ENCODE results near the gene HOXD8. TPM values are rescaled to one million over a fixed set of nuclear protein-coding genes. Genes with fewer than 3 reads are reported as not detected.

The HOXD8 gene
- total RNA-seq, 4 donors from 2014 or later, result 7.8 to 23.5 (median 13.4) TPM

DNA sequence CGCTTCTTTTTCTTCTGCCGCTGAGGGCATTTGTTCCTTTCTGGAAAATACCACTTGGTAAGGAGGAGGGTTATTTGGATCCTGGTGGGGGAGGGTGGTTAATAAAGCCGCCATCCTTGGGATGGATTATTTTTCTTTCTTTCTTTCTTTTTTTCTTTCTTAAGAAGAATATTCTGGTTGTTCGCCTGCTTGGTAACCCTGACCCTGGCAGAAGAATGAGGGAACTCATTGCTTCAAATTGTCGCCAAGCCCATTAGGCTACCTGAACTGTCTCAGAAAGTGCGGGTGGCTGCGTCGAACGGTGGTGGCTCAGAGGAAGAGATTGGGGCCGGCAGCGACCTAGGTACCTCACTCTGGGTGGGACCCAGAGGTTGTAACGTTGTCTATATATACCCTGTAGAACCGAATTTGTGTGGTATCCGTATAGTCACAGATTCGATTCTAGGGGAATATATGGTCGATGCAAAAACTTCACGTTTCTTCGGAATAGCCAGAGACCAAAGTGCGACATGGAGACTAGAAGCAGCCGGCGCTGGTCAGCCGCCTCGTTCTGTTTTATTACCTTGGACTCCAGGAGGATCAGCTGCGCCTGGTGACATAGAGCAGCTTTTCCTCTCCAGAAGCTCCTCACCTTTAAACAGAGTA is 20.6 kb downstream of the HOXD8 start:
- in situ Hi-C loops (cut with MboI; ENCODE audit: low pct_ligation_motif_present in 1 of 4, low pct_unique_long_range_greater_than_20kb in 1 of 4, low sequenced_read_pairs in 3 of 4), result loop anchor here in 3 of 4 donors (10.0 to 25.0 kb wide), 3 partner anchors 405 to 662 kb away; no protein-coding TSS in a partner anchor

DNA sequence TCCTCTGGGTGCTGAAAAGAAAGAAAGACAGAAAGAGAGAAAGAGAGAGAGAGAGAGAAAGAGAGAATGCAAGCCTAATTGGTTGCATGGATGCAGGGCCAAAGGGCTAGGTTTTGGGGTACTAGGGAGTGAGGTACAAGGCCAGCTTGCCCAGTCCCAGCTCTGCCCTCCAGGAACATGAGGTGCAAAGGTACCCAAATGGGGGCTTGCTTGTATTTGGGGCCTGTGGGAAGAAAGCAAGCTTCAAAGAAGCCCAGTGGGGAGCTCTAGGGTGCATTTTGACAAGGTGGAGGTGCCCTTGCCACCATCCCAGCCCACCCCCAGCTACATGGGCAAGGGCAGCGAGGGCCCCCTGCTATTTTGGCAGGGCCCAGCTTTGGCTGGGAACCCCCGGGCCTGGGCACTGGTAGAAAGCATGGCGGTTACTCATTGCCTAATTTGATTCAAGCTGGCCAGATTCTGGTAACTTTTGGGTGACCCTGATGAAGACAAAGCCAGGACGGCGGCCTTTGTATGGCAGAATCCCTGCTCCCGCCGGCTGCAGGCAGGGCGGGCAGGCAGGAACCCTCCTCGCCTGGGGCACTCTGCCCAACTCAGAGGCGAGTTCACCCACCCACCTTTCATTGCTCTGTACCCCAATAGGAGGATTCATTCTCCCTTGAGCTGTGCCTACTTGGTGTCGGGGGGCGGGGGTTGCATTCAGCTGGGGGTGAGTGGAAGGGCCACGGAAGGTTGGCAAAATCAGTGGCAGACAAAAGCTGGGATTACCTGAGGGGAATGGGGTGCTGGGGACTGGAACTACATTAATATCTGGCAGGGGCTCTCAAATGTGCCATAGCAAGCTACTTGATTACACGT is 21.3 kb downstream of the HOXD8 start:
- H3K4me1 ChIP-seq, result peaks cover 5 to 10% (median 8%) of the 10 kb centered on the region in 4 donors
- WGBS, 2 donors (ENCODE audit: low coverage in 1 of 2), result 80 to 82% methylated on average over 1 to 14 of the region's 14 CpGs
- no peak for DNase-seq
- peaks cover 0 to 8% (median 0%) of the 10 kb centered on the region in 4 donors for H3K36me3 ChIP-seq
- in situ Hi-C loops (cut with MboI; ENCODE audit: low pct_ligation_motif_present in 1 of 4, low pct_unique_long_range_greater_than_20kb in 1 of 4, low sequenced_read_pairs in 3 of 4) (no loop called here), intact Hi-C loops (cut with DNase I; ENCODE audit: low total_unique reads) (no loop called here)
- no peak overlapping the region for H3K27ac ChIP-seq
- TF ChIP-seq POLR2AphosphoS5 (IDR thresholded peaks at IDR 0.05) (no peak), EP300 (IDR thresholded peaks at IDR 0.05; ENCODE audit: low read depth) (no peak), POLR2A (IDR thresholded peaks at IDR 0.05) (no peak)
- TF ChIP-seq, protein P1, sequence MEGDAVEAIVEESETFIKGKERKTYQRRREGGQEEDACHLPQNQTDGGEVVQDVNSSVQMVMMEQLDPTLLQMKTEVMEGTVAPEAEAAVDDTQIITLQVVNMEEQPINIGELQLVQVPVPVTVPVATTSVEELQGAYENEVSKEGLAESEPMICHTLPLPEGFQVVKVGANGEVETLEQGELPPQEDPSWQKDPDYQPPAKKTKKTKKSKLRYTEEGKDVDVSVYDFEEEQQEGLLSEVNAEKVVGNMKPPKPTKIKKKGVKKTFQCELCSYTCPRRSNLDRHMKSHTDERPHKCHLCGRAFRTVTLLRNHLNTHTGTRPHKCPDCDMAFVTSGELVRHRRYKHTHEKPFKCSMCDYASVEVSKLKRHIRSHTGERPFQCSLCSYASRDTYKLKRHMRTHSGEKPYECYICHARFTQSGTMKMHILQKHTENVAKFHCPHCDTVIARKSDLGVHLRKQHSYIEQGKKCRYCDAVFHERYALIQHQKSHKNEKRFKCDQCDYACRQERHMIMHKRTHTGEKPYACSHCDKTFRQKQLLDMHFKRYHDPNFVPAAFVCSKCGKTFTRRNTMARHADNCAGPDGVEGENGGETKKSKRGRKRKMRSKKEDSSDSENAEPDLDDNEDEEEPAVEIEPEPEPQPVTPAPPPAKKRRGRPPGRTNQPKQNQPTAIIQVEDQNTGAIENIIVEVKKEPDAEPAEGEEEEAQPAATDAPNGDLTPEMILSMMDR (IDR thresholded peaks at IDR 0.05), result no peak
- H3K9me3 ChIP-seq, result no peaks in the 10 kb centered on the region
- no peak overlapping the region for H3K4me3 ChIP-seq
- H3K27me3 ChIP-seq, result peaks cover 31% of the 10 kb centered on the region

More for the DNA sequence above, 20.6 kb downstream of the HOXD8 start:
- no peak for DNase-seq
- TF ChIP-seq, protein P1 (IDR thresholded peaks at IDR 0.05), result no peak
- TF ChIP-seq POLR2A (IDR thresholded peaks at IDR 0.05) (no peak), EP300 (IDR thresholded peaks at IDR 0.05; ENCODE audit: low read depth) (no peak), POLR2AphosphoS5 (IDR thresholded peaks at IDR 0.05) (no peak)
- Histone ChIP-seq H3K36me3 (peaks cover 0 to 8% (median 0%) of the 10 kb centered on the region in 4 donors), H3K27ac (no peak overlapping the region), H3K9me3 (no peaks in the 10 kb centered on the region), H3K27me3 (peaks cover 25% of the 10 kb centered on the region), H3K4me3 (no peak overlapping the region), H3K4me1 (peaks cover 8 to 17% (median 13%) of the 10 kb centered on the region in 4 donors)
- 67 to 72% methylated on average over 14 to 24 of the region's 24 CpGs for WGBS, 2 donors (ENCODE audit: low coverage in 1 of 2)
- intact Hi-C loops (cut with DNase I; ENCODE audit: low total_unique reads), result no loop called here

GRCh38 chr2:176151442-176152287 is 22.2 kb downstream of the HOXD8 start, which contains the start of gene HOXD4:
Gene HOXD4 (plus strand): TSS chr2:176151550. CDS start chr2:176151634, 84 bp downstream.
- no peak for DNase-seq
- H3K4me1 ChIP-seq, result peaks cover 0 to 4% (median 3%) of the 10 kb centered on the region in 4 donors
- H3K9me3 ChIP-seq, result no peaks in the 10 kb centered on the region
- TF ChIP-seq POLR2AphosphoS5 (IDR thresholded peaks at IDR 0.05) (no peak), EP300 (IDR thresholded peaks at IDR 0.05; ENCODE audit: low read depth) (no peak), POLR2A (IDR thresholded peaks at IDR 0.05) (no peak)
- TF ChIP-seq, protein P1 (IDR thresholded peaks at IDR 0.05), result no peak
- in situ Hi-C loops (cut with MboI; ENCODE audit: low pct_ligation_motif_present in 1 of 4, low pct_unique_long_range_greater_than_20kb in 1 of 4, low sequenced_read_pairs in 3 of 4), result no loop called here
- intact Hi-C loops (cut with DNase I; ENCODE audit: low total_unique reads), result no loop called here
- H3K27ac ChIP-seq, result peak within 1 kb of the TSS in 1 of 4 donors; percentile 19
- H3K27me3 ChIP-seq, result peaks cover 39% of the 10 kb centered on the region
- 28 to 65% methylated on average over 4 to 50 of the region's 55 CpGs for WGBS, 2 donors (ENCODE audit: low coverage in 1 of 2)
- peak within 1 kb of the TSS in 1 of 4 donors; percentile 2 for H3K4me3 ChIP-seq
- H3K36me3 ChIP-seq, result peaks cover 0 to 8% (median 0%) of the 10 kb centered on the region in 4 donors
